Thoracic aorta (tissue), 2 donors: ENCODE measurements around the gene SYNGAP1. TPM values are rescaled to one million over a fixed set of nuclear protein-coding genes. Genes with fewer than 3 reads are reported as not detected.

Source experiments
- ATAC-seq: fragments of 150-250 bp; one replicate; pipeline ENCODE4 v1.8.0; 2017; ENCODE audit warnings: low read depth; ENCODE audit not compliant: insufficient number of reproducible peaks, low FRiP score
- DNase-seq: peaks from one replicate; pipeline ENCODE4 v3.0.0-alpha.2; 2020; ENCODE audit warnings: low spot score
- H3K27ac ChIP-seq, 2 donors: fragments of 200-600 bp; sonication (generic); 1 replicate in 1 of 2; 2 replicates in 1 of 2; pipeline ENCODE4 v1.5.1; 2016; ENCODE audit warnings: mild to moderate bottlenecking in 2 of 2, moderate library complexity in 2 of 2
- H3K27me3 ChIP-seq: fragments of 200-600 bp; sonication (generic); replicated peaks from 2 replicates; pipeline ENCODE4 v1.6.0; 2016; ENCODE audit warnings: mild to moderate bottlenecking; ENCODE audit not compliant: insufficient read depth
- H3K36me3 ChIP-seq: fragments of 200-600 bp; sonication (generic); one replicate; pipeline ENCODE4 v1.5.1; 2016
- H3K4me1 ChIP-seq, 2 donors: fragments of 200-600 bp; sonication (generic); 1 replicate in 1 of 2; 2 replicates in 1 of 2; pipeline versions ENCODE4 v1.5.1 to v1.6.0; 2016; ENCODE audit warnings: low read depth in 2 of 2, mild to moderate bottlenecking in 1 of 2; ENCODE audit not compliant: control insufficient read depth in 1 of 2
- H3K4me3 ChIP-seq: fragments of 200-600 bp; sonication (generic); 2 replicates; pipeline ENCODE4 v1.5.1; 2016; ENCODE audit warnings: mild to moderate bottlenecking
- H3K9me3 ChIP-seq: fragments of 200-600 bp; sonication (generic); 2 replicates; pipeline ENCODE4 v1.5.1; 2016
- CTCF ChIP-seq: fragments of 200-600 bp; sonication (generic); IDR thresholded peaks from one replicate; pipeline ENCODE4 v1.5.1; 2019; ENCODE audit warnings: antibody characterized with exemption
- total RNA-seq, 2 donors: library from RNA; depleted of rRNA; stranded (reverse); fragments of >200 nt; gene quantifications; one replicate each; pipeline versions ENCODE4 v1.1.0 to v1.2.3, GENCODE V29; 2016

Gene SYNGAP1
- total RNA-seq, 2 donors from 2014 or later: 16.2 to 24.6 TPM

GRCh38 chr6:33406126-33406525 is 13.7 kb upstream of the SYNGAP1 start:
- no peaks in the 10 kb centered on the region for H3K27me3 ChIP-seq
- no peaks in the 10 kb centered on the region for H3K36me3 ChIP-seq
- no peak overlapping the region for H3K4me3 ChIP-seq
- no peak overlapping the region for H3K27ac ChIP-seq
- no peak for DNase-seq
- ATAC-seq: no peak
- no peaks in the 10 kb centered on the region for H3K4me1 ChIP-seq
- no peaks in the 10 kb centered on the region for H3K9me3 ChIP-seq
- TF ChIP-seq CTCF: no peak

- H3K27ac ChIP-seq: no peak overlapping the region
- H3K9me3 ChIP-seq: no peaks in the 10 kb centered on the region
- ATAC-seq (no peak), DNase-seq (no peak)
- no peaks in the 10 kb centered on the region for H3K36me3 ChIP-seq
- no peak for TF ChIP-seq CTCF
- peaks cover 5 to 7% of the 10 kb centered on the region in 2 donors for H3K4me1 ChIP-seq
- no peaks in the 10 kb centered on the region for H3K27me3 ChIP-seq
- no peak overlapping the region for H3K4me3 ChIP-seq
These were observed 12.6 kb upstream of the SYNGAP1 start for GRCh38 chr6:33407132-33407718.

GRCh38 chr6:33410050-33410710 is 9.7 kb upstream of the SYNGAP1 start:
- no peaks in the 10 kb centered on the region for H3K9me3 ChIP-seq
- TF ChIP-seq CTCF: no peak
- peaks cover 22% of the 10 kb centered on the region for H3K36me3 ChIP-seq
- H3K27me3 ChIP-seq: no peaks in the 10 kb centered on the region
- ATAC-seq: peak; percentile 75
- peaks cover 5 to 35% of the 10 kb centered on the region in 2 donors for H3K4me1 ChIP-seq
- peak overlapping the region; percentile 99 for H3K4me3 ChIP-seq
- DNase-seq: peak; percentile 93
- peak overlapping the region; percentile 88 to 96 for H3K27ac ChIP-seq

- Histone ChIP-seq H3K27ac (peak within 1 kb of the TSS; percentile 88 to 96), H3K4me3 (peak within 1 kb of the TSS; percentile 99), H3K4me1 (peaks cover 5 to 42% of the 10 kb centered on the region in 2 donors), H3K36me3 (peaks cover 30% of the 10 kb centered on the region), H3K9me3 (no peaks in the 10 kb centered on the region), H3K27me3 (no peaks in the 10 kb centered on the region)
- ATAC-seq (peak; percentile 62), DNase-seq (no peak)
- peak; percentile 12 for TF ChIP-seq CTCF
These were observed 8.9 kb upstream of the SYNGAP1 start, which contains the start of gene PHF1 for GRCh38 chr6:33410711-33411631. Gene PHF1 (plus strand): TSS chr6:33411014. CDS start chr6:33412264, 1,250 bp downstream.

GRCh38 chr6:33411632-33412005 is 8.2 kb upstream of the SYNGAP1 start:
- Histone ChIP-seq H3K4me1 (peaks cover 7 to 48% of the 10 kb centered on the region in 2 donors), H3K27ac (peak overlapping the region; percentile 88 to 96), H3K36me3 (peaks cover 31% of the 10 kb centered on the region), H3K9me3 (no peaks in the 10 kb centered on the region), H3K27me3 (no peaks in the 10 kb centered on the region), H3K4me3 (peak overlapping the region; percentile 99)
- TF ChIP-seq CTCF: no peak
- DNase-seq (no peak), ATAC-seq (no peak)
